ENCODE measurements around the gene MEF2D.

MEF2D gene

GRCh38 chr1:156464825-156465452, 35.6 kb downstream of the MEF2D start:
- no peak for DNase-seq

GRCh38 chr1:156464335-156464734, 36.2 kb downstream of the MEF2D start:
- no peak for DNase-seq

DNA sequence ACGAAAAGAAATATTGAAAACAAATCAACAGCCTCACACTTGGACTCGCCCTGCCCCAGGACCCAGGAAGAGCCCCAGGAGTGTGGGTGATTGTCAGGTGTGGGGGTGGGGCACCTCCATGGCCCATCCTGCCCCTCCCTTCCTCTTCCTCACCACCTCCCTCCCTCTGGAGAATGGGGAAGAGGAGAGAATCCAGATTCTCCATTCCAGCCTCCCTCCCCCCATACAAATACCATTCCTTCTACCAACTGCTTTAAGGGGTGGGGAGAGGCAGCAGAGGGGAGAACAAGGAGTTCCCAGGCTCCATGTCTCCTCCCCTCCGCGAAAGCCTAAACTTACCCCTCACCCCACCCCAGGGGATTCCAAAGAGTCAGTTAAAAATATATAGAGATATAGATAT, 36.7 kb downstream of the MEF2D start:
- no peak for DNase-seq

DNA sequence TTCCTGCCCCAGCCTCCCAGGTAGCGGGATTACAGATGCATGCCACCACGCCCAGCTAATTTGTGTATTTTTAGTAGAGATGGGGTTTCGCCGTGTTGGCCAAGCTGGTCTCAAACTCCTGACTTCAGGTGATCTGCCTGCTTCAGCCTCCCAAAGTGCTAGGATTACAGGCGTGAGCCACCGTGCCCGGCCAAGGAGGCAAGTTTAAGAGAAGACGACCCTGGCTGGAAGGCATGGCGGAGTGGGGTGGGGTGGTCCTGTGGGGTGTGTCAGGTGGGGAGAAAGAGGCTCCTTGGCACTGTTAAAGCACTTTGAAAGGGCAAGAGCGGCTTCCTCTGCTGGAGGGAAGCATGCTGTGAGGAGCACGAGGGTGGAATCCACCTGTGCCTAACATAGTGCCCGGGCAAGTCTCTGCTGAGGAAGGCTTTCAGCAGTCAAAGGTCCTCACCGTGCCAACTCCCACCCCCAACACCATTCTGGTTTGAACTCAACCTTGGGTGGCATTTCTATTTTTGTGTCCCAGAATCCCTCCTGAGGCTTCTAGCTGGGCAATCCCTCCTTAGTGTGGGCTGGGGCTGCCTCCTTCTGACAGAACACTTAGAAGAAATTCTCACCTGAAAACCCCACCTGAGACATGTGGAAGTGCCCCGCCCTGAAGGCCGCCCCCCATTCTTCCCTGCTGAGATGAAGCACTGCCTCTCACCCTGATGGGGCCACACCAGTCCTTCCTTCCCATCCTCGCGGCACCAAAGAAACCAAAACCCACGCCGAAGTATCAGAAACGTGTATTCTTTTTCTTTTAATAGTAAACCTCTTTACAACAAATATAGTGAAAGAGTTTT, 37.4 kb downstream of the MEF2D start:
- DNase-seq = no peak

GRCh38 chr1:156461781-156462647, 38.6 kb downstream of the MEF2D start:
- DNase-seq = no peak

GRCh38 chr1:156461109-156461508, 39.5 kb downstream of the MEF2D start:
- DNase-seq = no peak

GRCh38 chr1:156460525-156460924, 40.0 kb downstream of the MEF2D start:
- no peak for DNase-seq

DNA sequence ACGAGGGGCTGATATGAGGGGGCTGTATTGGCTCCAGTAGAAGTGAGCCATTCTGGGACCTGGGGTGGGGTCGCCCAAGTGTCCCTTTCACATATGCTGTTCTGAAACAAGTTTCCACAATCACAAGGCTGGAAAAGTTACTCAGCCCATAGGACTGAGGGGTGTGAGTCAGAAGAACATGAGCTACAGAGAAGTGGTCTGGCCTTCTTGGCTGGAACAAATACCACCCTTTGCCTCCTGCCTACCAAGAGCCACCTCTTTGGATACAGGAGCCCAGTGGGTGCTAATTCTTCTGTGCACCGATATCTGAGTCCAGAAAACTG, 42.4 kb downstream of the MEF2D start:
- DNase-seq = no peak

DNA sequence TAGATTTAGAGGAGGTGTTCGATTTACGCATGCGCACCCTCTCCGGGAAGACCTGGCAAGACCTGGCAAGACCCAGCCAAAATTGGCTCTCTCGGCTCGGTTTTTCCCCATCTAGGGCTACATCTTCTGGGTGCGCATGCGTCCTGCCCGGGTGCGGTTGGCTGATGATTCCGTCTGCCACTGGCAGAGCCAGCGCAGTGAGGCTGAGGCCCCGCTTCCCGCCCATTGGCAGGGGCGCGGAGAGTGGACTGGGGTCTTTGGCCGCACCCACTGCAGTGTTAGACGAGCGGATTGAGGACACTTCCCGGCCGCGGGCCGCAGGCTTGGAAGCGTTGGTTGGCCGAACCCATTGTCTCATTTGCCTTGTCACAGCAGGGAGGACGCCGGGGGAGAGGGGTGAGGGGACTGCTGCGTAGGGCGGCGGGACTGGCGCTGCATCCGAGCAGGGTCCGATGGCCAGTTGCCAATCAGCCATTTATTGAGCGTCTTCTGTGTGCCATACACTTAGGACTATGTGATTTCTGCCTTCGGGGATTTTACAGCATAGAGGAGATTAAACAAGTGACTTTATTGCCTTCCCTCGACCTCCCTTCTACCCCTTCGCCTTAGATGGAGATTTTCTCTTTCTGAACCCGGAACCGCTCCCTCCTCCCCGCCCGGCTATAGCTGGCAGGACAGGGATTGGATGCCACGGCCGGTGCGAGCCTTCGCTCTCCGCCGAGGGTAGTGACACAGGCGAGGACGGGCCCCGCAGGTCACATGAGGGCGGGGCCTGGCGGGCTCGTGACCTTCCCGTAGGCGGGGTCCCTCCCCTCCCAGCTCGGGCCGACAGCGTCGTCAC, 43.7 kb downstream of the MEF2D start:
- peak; percentile 93 for DNase-seq

- DNase-seq = no peak
Observed at GRCh38 chr1:156455362-156455761, 45.2 kb downstream of the MEF2D start.

DNA sequence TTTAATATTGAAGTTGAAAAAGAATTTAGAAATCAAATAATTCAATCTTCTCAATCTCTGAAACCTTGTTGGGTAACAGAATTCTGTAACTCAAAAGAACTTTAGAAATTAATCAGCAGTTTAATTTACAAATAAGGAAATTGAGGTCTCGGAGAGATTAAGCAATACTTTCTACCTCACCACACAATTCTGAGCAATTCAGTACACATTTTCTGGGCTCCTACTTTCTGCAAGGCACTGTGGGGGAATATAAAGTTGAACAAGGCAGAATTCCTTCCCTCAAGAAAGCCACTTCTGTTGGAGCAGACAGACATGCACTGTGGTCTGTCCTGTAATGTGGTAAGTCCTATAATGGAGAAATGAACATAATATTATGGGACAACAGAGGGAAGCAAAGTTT, 47.7 kb downstream of the MEF2D start:
- no peak for DNase-seq

- no peak for DNase-seq
Observed at GRCh38 chr1:156451505-156452160, 48.9 kb downstream of the MEF2D start.

DNA sequence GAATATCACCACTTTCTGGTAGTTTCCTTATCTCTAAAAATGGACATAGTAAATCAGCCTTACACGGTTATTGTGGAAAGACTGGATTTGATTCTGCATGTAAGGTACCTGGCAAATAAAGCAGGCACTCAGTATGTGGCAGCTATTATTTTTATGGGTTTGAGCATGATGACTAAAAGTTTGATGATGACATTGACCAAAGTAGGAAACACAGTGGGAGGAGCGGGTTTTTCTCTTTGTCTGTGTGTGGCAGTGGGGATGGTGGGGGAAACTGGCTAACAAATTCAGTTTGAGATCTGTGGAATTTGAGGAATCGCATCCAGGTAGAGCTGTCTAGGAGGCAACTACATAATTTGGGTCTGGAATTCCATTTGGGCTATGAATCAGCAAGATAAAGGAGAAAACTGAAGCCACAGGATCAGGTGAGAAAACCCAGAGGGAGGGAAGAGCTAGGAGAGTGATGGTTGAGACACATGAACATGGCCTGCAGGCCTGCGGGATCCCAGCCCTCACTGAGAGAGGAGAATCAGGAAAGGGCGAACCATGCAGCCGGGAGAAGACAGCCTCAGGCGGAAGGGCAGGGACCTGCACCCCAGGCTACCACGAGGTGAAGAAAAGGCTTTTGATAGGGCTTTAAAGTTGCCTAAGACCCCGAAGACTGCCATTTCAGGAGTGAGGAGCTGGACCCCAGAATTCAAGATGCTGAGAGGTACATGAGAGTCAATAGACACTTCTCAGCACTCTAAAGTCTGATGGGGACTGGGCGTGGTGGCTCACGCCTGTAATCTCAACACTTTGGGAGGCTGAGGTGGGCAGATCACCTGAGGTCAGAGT, 52.2 kb downstream of the MEF2D start:
- DNase-seq = no peak

GRCh38 chr1:156445789-156446263, 54.7 kb downstream of the MEF2D start:
- DNase-seq = peak; percentile 55

DNA sequence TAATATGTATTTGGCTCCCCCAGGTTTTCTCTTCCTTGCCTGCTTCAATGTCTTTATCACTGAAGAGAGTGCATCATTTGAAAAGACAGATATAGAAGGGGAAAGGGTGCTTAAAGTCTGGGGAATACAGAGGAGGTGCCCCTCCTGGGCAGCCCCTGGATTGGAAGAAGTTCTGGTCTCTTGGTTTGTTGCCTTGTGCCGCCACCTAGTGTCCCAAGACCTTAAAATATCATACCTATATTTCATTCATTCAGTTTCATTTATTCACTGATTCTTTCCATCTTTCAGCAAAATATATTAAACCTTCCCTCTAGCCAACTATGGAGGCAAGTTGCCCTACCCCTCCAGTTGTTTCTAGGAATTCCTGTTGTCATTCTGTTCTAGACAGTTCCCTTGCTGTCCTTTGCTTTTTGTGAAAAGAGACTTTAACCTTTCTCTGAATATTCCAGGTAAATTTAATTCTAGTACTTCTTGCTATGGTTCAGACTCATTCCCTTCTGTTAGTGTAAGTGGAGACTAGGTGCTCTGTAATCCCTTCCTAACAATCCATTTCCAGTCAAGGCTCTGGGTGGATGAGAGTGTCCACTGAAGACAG, 56.1 kb downstream of the MEF2D start:
- DNase-seq = no peak

GRCh38 chr1:156443286-156443685, 57.3 kb downstream of the MEF2D start:
- DNase-seq = no peak

DNA sequence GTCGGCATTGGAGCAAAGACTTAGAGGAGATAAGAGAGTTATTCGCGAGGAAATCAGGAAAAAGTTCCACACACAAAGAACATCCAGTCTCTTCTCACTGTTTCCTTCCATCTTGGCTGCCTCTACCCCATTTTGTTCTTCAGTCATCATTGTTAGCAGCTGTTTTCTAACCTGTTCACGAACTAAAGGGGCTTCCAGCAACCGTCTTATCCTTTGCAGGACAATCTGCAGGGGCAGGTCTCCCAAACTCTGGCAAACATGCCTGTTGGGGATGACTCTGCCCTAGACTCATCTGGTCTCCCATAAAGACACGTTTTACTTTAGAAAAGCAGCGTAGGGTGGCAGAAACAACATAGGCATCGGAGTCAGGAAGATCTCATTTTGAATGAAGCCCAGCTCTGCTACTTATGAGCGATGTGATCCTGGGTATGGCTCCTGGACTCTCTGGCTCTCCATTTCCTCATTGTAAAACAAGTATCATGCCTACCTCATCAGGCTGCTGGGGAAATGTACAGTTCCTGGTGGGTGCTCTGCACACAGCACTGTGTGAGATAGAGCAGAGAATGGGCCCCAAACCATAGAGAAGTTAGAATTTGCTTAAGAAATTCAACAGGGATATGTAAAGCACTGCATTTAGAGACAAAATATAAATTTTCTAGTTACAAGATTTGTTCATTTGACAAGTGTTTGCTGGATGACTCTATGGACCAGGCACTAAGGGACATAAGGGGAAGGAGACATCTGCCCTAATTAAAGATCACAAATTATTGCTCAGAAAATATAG, 59.7 kb downstream of the MEF2D start:
- DNase-seq = no peak

GRCh38 chr1:156439777-156440183, 60.8 kb downstream of the MEF2D start:
- peak; percentile 86 for DNase-seq

GRCh38 chr1:156439036-156439776, 61.4 kb downstream of the MEF2D start:
- DNase-seq = no peak

All from NCI-H524 treated with DMSO at 0.1 percent for 48 hours (cell line).